GM12878 (cell line): ENCODE measurements around the gene PALLD. TPM values are rescaled to one million over a fixed set of nuclear protein-coding genes. Genes with fewer than 3 reads are reported as not detected.

ENCODE experiments used
- ATAC-seq: fragments of 200-7000 bp; cut with Tn5 transposase; 3 replicates; pipeline ENCODE4 v1.9.1; 2020; ENCODE audit warnings: mild to moderate bottlenecking, moderate library complexity
- BruUV-seq: library from RNA; stranded (reverse); fragments of 400-500 nt; replicated peaks from 2 replicates; lab custom pipeline; 2021; lab: Mats Ljungman, UMichigan
- CTCF ChIA-PET: fragments of 300-600 bp; sonication (Branson Sonifier 250); formaldehyde crosslinking; extraction: SDS; loops from one replicate; lab custom pipeline; 2021; ENCODE audit warnings: inconsistent platforms; lab: Yijun Ruan, JAX
- POLR2A ChIA-PET: fragments of 350-600 bp; formaldehyde crosslinking; extraction: SDS; loops from one replicate; lab custom pipeline; 2021; ENCODE audit warnings: inconsistent platforms; lab: Charles Lee
- RAD21 ChIA-PET: fragments of 300-600 bp; sonication (Branson Sonifier 250); formaldehyde crosslinking; loops from one replicate; lab custom pipeline; 2023; ENCODE audit warnings: antibody characterized with exemption; ENCODE audit not compliant: unreplicated experiment; lab: Charles Lee
- SMC1A ChIA-PET: fragments of 300-600 bp; sonication (Branson Sonifier 250); formaldehyde crosslinking; loops from one replicate; lab custom pipeline; 2023; ENCODE audit not compliant: unreplicated experiment, uncharacterized antibody; lab: Charles Lee
- DNase-seq: peaks from one replicate; pipeline ENCODE4 v3.0.0-alpha.2; 2011; ENCODE audit warnings: low read depth, low spot score
- FAIRE-seq: peaks from 3 replicates; lab custom pipeline; 2011; peaks lifted over from hg19 to GRCh38; lab: Jason Lieb, UNC
- H2AFZ ChIP-seq: 2 replicates; pipeline ENCODE4 v1.6.0; 2011; ENCODE audit warnings: low read depth, low read length, control low read depth; ENCODE audit not compliant: control insufficient read depth
- H3K27ac ChIP-seq: 2 replicates; pipeline ENCODE4 v1.5.1; 2011; ENCODE audit warnings: control low read depth; ENCODE audit not compliant: control insufficient read depth, insufficient read depth
- H3K27me3 ChIP-seq, 2 experiments: replicated peaks in 1 of 2; 2 replicates each; pipeline versions ENCODE4 v1.6.0 to v1.6.1; 2011; ENCODE audit warnings: low read length in 1 of 2; ENCODE audit not compliant: control insufficient read depth in 2 of 2, insufficient read depth in 2 of 2
- H3K36me3 ChIP-seq, 2 experiments: 2 replicates each; pipeline ENCODE4 v1.5.1; 2011; ENCODE audit warnings: low read length in 1 of 2; ENCODE audit not compliant: control insufficient read depth in 2 of 2, insufficient read depth in 2 of 2
- H3K4me1 ChIP-seq: 2 replicates; pipeline ENCODE4 v1.6.1; 2011; ENCODE audit warnings: mild to moderate bottlenecking, low read length, moderate library complexity, mixed read lengths; ENCODE audit not compliant: control insufficient read depth, insufficient read depth
- H3K4me2 ChIP-seq: 2 replicates; pipeline ENCODE4 v1.6.0; 2011; ENCODE audit warnings: control low read depth; ENCODE audit not compliant: control insufficient read depth, insufficient read depth
- H3K4me3 ChIP-seq: fragments of 200-600 bp; sonication (generic); 2 replicates; pipeline ENCODE4 v1.5.1; 2016
- H3K79me2 ChIP-seq: 2 replicates; pipeline ENCODE4 v1.6.0; 2011; ENCODE audit warnings: low read length; ENCODE audit not compliant: control insufficient read depth, insufficient read depth
- H3K9ac ChIP-seq: 2 replicates; pipeline ENCODE4 v1.8.0; 2011; ENCODE audit warnings: low read length, control low read depth, mixed read lengths; ENCODE audit not compliant: control insufficient read depth, insufficient read depth
- H3K9me3 ChIP-seq: replicated peaks from 3 replicates; pipeline ENCODE4 v1.5.1; 2011; ENCODE audit warnings: mild to moderate bottlenecking, low read length; ENCODE audit not compliant: control insufficient read depth, insufficient read depth
- H4K20me1 ChIP-seq: 2 replicates; pipeline ENCODE4 v1.6.0; 2011; ENCODE audit not compliant: control insufficient read depth, insufficient read depth
- BCL11A ChIP-seq: IDR thresholded peaks from 2 replicates; pipeline ENCODE4 v1.6.1; 2011; ENCODE audit warnings: low read depth, low read length
- BMI1 ChIP-seq: fragments of 450-650 bp; IDR thresholded peaks from 2 replicates; pipeline ENCODE4 v1.6.1; 2016; ENCODE audit warnings: mild to moderate bottlenecking, moderate library complexity, borderline replicate concordance
- CBX5 ChIP-seq: sonication (generic); IDR thresholded peaks from 2 replicates; pipeline ENCODE4 v1.6.1; 2016; ENCODE audit warnings: low read depth, moderate library complexity, mild to moderate bottlenecking, inconsistent platforms
- DPF2 ChIP-seq: fragments of 450-650 bp; IDR thresholded peaks from 2 replicates; pipeline ENCODE4 v1.6.1; 2017; ENCODE audit warnings: mild to moderate bottlenecking
- ELK1 ChIP-seq: IDR thresholded peaks from 2 replicates; pipeline ENCODE4 v1.6.1; 2012; ENCODE audit warnings: low read depth, low read length, improper control_type of control experiment
- HCFC1 ChIP-seq: fragments of 150-350 bp; IDR thresholded peaks from 2 replicates; pipeline ENCODE4 v1.6.1; 2014; ENCODE audit warnings: low read length
- HDGF ChIP-seq: fragments of 450-650 bp; IDR thresholded peaks from 2 replicates; pipeline ENCODE4 v1.6.1; 2016; ENCODE audit warnings: antibody characterized with exemption
- IKZF1 ChIP-seq: fragments of 450-650 bp; conservative IDR thresholded peaks from 2 replicates; pipeline ENCODE4 v1.6.1; 2017; ENCODE audit warnings: antibody characterized with exemption, mild to moderate bottlenecking
- IKZF2 ChIP-seq, 2 experiments: fragments of 450-650 bp; IDR thresholded peaks; 2 replicates each; pipeline ENCODE4 v1.6.1; 2017; ENCODE audit warnings: mild to moderate bottlenecking in 2 of 2, moderate library complexity in 2 of 2
- MTA2 ChIP-seq: fragments of 450-650 bp; IDR thresholded peaks from 2 replicates; pipeline ENCODE4 v1.6.1; 2016; ENCODE audit warnings: low read depth, mild to moderate bottlenecking, moderate library complexity
- NFYB ChIP-seq: IDR thresholded peaks from 2 replicates; pipeline ENCODE4 v1.6.1; 2011; ENCODE audit warnings: low read depth, mild to moderate bottlenecking, low read length, improper control_type of control experiment, moderate library complexity; ENCODE audit not compliant: insufficient read depth
- NR2C1 ChIP-seq: fragments of 450-650 bp; IDR thresholded peaks from 2 replicates; pipeline ENCODE4 v1.6.1; 2017; ENCODE audit warnings: antibody characterized with exemption, mild to moderate bottlenecking, moderate library complexity
- NR2F1 ChIP-seq: fragments of 450-650 bp; conservative IDR thresholded peaks from 2 replicates; pipeline ENCODE4 v1.6.1; 2017; ENCODE audit warnings: mild to moderate bottlenecking
- RUNX3 ChIP-seq: IDR thresholded peaks from 2 replicates; pipeline ENCODE4 v1.6.1; 2012; ENCODE audit warnings: low read length, inconsistent platforms
- SMARCA5 ChIP-seq: fragments of 450-650 bp; IDR thresholded peaks from 2 replicates; pipeline ENCODE4 v1.6.1; 2017; ENCODE audit warnings: mild to moderate bottlenecking
- SPI1 ChIP-seq: IDR thresholded peaks from 2 replicates; pipeline ENCODE4 v1.6.1; 2011; ENCODE audit warnings: low read depth, mild to moderate bottlenecking, low read length, moderate library complexity, borderline replicate concordance; ENCODE audit not compliant: insufficient read depth
- SUPT20H ChIP-seq: IDR thresholded peaks from 2 replicates; pipeline ENCODE4 v1.6.1; 2011; ENCODE audit warnings: low read depth, mild to moderate bottlenecking, low read length, moderate library complexity, borderline replicate concordance; ENCODE audit not compliant: control insufficient read depth
- YBX1 ChIP-seq: fragments of 450-650 bp; IDR thresholded peaks from 2 replicates; pipeline ENCODE4 v1.6.1; 2016; ENCODE audit warnings: antibody characterized with exemption
- WGBS: methylation state at CpG from one replicate; pipeline ENCODE4 v1.1.6; 2016; ENCODE audit warnings: low lambda C conversion rate; ENCODE audit not compliant: insufficient replicate concordance, insufficient coverage; ENCODE audit errors: missing lambda C conversion rate; 5-methylcytosine and 5-hydroxymethylcytosine counted together
- in situ Hi-C: fragments of 300-500 bp; cut with MboI; formaldehyde crosslinking; loops from 9 replicates; pipeline ENCODE4 v1.14.3; 2018; ENCODE audit warnings: mixed read lengths
- intact Hi-C: fragments of 100-400 bp; cut with micrococcal nuclease; formaldehyde crosslinking; loops from one replicate; pipeline ENCODE4 v1.14.2; 2022; ENCODE audit not compliant: unreplicated experiment
- polyA plus RNA-seq, 11 experiments: library from polyadenylated mRNA; depleted of rRNA in 4 of 11; unstranded in 6 of 11; stranded (reverse) in 5 of 11; fragments of >200 nt; fragmentation: Nextera tagmentation in 4 of 11; fragmentation: Illumina TruSeq in 1 of 11; extraction: Ambion mirVana in 4 of 11; extraction: Trizol in 1 of 11; gene quantifications; 1 replicate in 1 of 11; 2 replicates in 10 of 11; pipeline versions ENCODE4 v1.2.1 to v1.2.3, GENCODE V29; 2011 to 2016; ENCODE audit warnings: inconsistent platforms in 2 of 11, missing spikeins in 2 of 11, low read depth in 1 of 11
- total RNA-seq, 4 experiments: library from RNA; depleted of rRNA in 3 of 4; stranded (reverse); fragments of >200 nt in 3 of 4; fragmentation: Illumina TruSeq in 1 of 4; extraction: Trizol in 1 of 4; gene quantifications; 2 replicates each; pipeline versions ENCODE4 v1.2.1 to v1.2.3, GENCODE V29; 2013 to 2021

The PALLD gene
- total and polyA plus RNA-seq, 10 of the 15 experiments (the other 5 are each of a cell fraction or from before 2014, with no cell fraction given), result 1.0 to 7.7 (median 1.7) TPM

GRCh38 chr4:168880072-168880675 is 383.3 kb downstream of the PALLD start (continued):
- TF ChIP-seq CBX5 (no peak), ELK1 (no peak), BMI1 (no peak)

GRCh38 chr4:168880811-168881595 is 384.2 kb downstream of the PALLD start:
- no peaks in the 10 kb centered on the region for H3K36me3 ChIP-seq
- no peak for FAIRE-seq
- no peaks in the 10 kb centered on the region for H3K9me3 ChIP-seq
- H4K20me1 ChIP-seq, result no peaks in the 10 kb centered on the region
- RAD21 ChIA-PET, result interaction anchor here (0.9 to 1.4 kb wide), 2 partner anchors 10 to 171 kb away, joined by 3 read pairs; no protein-coding TSS in a partner anchor
- SMC1A ChIA-PET, result interaction anchor here (0.6 to 3.9 kb wide), 3 partner anchors 40 to 169 kb away, joined by 3 to 19 read pairs (median 6); no protein-coding TSS in a partner anchor
- CTCF ChIA-PET, result interaction anchor here (0.8 to 1.4 kb wide), 2 partner anchors 31 to 170 kb away, joined by 3 to 4 read pairs; no protein-coding TSS in a partner anchor
- WGBS, result 64% methylated on average over 8 of the region's 8 CpGs
- DNase-seq, result peak; percentile 28
- no peaks in the 10 kb centered on the region for H3K79me2 ChIP-seq
- no peak overlapping the region for H3K27ac ChIP-seq
- intact Hi-C loops (no loop called here), in situ Hi-C loops (no loop called here)
- H3K4me1 ChIP-seq, result 0 out of 2 replicates have a peak, but pooled peaks cover 4% of the 10 kb centered on the region
- BruUV-seq, result no TSS peak
- H3K27me3 ChIP-seq, result no peaks in the 10 kb centered on the region
- TF ChIP-seq NFYB (no peak), DPF2 (0 out of 2 replicates have a peak, but pooled peaks have one; percentile 36), CBX5 (no peak), SPI1 (peak; percentile 58; the same call in 1 of the 2 replicates), BCL11A (no peak), HCFC1 (no peak), NR2C1 (peak; percentile 61), MTA2 (peak; percentile 23; the same call in 1 of the 2 replicates), IKZF1 (peak; percentile 83), SUPT20H (no peak), NR2F1 (peak; percentile 97), IKZF2 (IDR thresholded peaks at IDR 0.05) (peak; percentile 53 to 78; a peak in 3 of 4 replicates), RUNX3 (peak; percentile 61), SMARCA5 (0 out of 2 replicates have a peak, but pooled peaks have one; percentile 11), HDGF (0 out of 2 replicates have a peak, but pooled peaks have one; percentile 28), YBX1 (no peak)
- H2AFZ ChIP-seq, result no peak overlapping the region
- H3K4me3 ChIP-seq, result no peak overlapping the region
- no peak overlapping the region for H3K4me2 ChIP-seq
- no peak overlapping the region for H3K9ac ChIP-seq
- ATAC-seq, result peak; percentile 66
- POLR2A ChIA-PET, result no interaction called here
